ENCODE results near the gene PARP15. TPM values are rescaled to one million over a fixed set of nuclear protein-coding genes. Genes with fewer than 3 reads are reported as not detected.
A peak's percentile ranks its signal among the peaks of the same experiment; 100 is the strongest.
"Not testable (repeated sequence)": the region's sequence is repeated elsewhere in the genome, so short reads cannot be mapped to it uniquely, and the experiment has no call there.

PARP15 gene
- total RNA-seq, result 0.08 TPM in 1 of 2 replicates, not detected in the other
- not detected for polyA plus RNA-seq (2012)

DNA sequence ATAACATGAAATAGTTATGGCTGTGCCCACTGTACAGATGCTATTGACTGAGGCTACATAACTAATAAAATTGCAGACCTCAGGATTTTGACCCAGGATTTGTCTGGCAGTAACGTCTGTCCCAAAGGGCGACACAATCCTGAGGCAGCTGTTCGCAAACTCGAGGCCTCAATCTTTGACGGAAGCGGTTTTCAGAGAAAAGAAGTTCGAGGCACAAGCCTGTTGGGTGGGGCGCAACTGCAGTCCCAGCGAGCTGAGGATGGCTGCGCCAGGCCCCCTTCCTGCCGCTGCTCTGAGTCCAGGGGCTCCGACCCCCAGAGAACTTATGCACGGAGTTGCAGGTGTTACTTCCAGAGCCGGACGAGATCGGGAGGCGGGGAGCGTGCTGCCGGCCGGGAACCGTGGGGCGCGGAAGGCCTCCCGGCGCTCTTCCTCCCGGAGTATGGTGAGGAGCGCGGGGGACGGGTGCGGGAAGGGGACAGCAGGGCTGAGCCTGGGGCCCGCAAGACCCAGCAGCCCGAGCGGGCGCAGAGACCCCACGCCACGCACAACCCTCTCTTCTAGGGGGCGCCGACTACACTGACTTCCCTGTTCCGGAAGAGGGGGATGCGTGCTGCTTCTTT is at the start of gene PARP15:
Gene PARP15, plus strand, starts transcription at position 242 of the 623 bp plus-strand sequence. Its CDS starts 18 bp downstream, at position 260.
- DNase-seq (ENCODE audit: low read depth), result no peak

GRCh38 chr3:122530164-122530563 is 47.3 kb upstream of the PARP15 start:
- DNase-seq (ENCODE audit: low read depth), result no peak

DNA sequence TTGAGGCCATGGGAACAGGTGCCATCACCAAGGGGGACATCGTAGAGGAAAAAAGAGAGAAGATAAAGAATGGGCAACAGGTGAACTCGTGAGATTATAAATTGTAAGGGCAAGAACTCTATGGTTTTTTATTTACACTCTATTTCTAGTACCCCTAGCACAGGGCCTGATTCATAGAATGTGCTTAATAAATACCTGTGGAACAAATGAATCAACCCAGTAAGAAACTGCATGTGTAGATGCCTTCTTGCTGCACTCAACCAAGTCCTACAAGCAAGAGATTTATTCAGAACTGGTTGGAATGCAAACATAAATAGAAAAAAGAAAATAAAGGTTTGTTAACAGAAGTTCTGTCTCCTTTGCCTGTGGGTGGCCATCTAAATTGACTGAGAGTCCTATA is 44.0 kb upstream of the PARP15 start:
- DNase-seq (ENCODE audit: low read depth), result no peak

DNA sequence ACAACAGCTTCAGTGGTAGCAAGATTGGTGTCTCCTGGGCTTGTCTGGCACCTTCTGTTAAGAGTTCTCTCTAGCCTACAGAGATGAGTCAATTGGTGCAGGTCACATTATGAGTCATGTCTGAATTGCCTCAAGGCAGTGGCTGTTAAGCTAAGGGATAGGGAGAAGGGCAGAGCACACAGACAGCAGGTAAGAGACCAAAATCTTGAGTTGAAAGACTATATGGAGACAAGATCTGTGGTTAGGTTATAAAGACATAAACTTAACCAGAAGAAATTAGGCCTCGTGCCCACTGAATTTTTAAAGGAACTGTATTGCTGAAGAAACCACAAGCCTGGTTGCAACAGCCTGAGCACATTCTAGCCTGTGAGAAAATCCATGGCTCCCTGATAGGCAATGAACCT is 43.5 kb upstream of the PARP15 start:
- peak; percentile 43 for DNase-seq (ENCODE audit: low read depth)

- no peak for DNase-seq (ENCODE audit: low read depth)
Measured at GRCh38 chr3:122535964-122536631, 41.4 kb upstream of the PARP15 start.

GRCh38 chr3:122536632-122537001 is 40.8 kb upstream of the PARP15 start:
- DNase-seq (ENCODE audit: low read depth), result no peak

- no peak for DNase-seq (ENCODE audit: low read depth)
Measured at GRCh38 chr3:122538956-122539490, 38.4 kb upstream of the PARP15 start.

- DNase-seq (ENCODE audit: low read depth), result no peak
Measured at GRCh38 chr3:122546151-122546550, 31.3 kb upstream of the PARP15 start.

GRCh38 chr3:122548076-122548475 is 29.4 kb upstream of the PARP15 start:
- DNase-seq (ENCODE audit: low read depth), result peak; percentile 17

DNA sequence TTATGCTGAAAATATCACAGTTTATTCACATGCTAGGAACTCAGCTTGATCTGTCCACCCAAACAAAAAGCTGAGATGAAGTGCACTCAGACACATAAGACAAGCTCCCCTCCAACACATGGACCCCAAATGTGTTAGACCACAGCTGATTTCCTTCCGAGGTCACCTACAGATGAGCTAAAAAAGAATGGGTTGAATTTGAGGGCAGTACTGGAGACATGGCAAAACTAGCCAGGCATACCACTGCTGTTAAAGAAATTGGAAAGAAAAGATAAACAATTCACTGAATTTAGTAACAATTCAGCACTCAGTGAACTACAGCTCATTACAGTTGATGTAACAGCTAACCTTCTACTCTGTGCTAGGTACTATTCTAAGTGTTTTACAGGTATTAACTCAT is 28.8 kb upstream of the PARP15 start:
- DNase-seq (ENCODE audit: low read depth), result no peak

- DNase-seq (ENCODE audit: low read depth), result no peak
Measured at GRCh38 chr3:122553171-122553570, 24.3 kb upstream of the PARP15 start.

DNA sequence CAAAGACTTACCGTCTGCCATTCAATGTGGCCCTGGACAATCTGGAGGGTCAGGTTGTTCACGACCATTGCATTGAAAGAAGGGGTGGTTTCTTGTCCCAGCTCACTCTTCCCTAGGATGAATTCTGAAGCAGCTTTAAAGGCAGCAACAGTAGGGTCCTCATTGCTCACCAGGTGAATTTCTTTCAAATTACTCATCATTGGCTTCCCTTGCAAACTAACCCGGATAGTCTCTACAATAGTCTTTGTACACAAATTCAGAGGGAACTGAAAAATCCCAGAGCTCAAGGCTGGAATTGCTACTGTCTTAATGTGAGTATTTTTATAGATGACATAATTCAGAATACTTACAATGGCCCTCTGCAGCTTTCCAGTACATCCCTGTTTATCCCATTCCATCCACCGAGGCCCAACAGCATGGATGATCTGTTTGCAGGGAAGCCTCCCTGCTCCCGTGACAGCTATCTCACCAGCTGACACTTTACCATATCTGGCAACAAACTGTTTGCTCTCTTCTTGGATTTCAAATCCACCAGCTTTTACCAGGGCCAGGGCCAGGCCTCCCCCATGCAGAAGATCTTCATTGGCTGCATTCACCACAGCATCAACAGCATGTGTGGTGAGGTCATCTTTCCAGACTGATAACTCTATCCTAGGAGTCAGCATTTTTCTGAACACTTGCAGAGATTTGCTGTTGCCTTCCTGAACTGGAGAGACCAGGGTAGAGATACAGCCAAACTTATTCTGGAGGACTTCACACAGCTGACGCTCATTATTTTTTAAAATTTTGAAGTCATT is 22.0 kb upstream of the PARP15 start:
- peak; percentile 80 for DNase-seq (ENCODE audit: low read depth)

DNA sequence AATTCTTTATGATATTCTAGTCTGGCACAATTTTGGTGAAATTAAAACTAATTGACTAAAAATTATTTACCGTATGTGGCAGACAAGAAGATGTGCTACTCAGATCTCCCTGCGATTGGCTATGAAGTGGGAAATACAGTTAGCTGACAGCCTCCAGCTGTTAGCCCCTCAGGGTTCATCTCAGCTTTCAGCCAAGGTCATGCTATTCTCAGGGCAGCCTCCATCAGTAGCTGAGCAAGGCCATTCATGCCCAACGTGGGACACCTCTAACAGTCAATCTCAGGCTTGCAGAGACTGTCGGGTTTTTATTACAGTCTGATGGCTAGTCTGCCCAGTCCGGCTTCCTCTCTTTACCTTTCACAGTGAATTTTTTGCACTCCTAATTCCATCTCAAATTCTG is 20.1 kb upstream of the PARP15 start:
- DNase-seq (ENCODE audit: low read depth), result no peak

GRCh38 chr3:122558605-122559004 is 18.8 kb upstream of the PARP15 start:
- DNase-seq (ENCODE audit: low read depth), result no peak

DNA sequence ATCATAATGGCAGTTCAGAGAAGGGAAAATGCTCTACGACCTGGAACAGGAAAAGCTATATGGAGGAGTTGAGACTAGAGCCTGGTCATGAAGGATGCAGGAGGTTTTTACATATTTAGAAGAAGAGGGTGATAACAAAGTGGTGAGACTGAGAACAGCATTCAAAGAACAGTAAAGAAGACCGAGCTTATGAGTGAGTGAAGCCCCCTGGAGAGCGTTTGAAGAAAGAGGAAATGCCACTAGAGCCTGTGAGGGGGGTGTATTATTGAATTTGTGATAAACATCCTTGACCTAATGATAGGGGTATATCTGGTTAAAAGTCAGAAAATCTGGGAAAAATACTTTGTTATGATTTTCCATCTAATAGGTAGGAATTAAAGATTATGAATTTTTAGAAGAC is 17.5 kb upstream of the PARP15 start:
- no peak for DNase-seq (ENCODE audit: low read depth)

DNA sequence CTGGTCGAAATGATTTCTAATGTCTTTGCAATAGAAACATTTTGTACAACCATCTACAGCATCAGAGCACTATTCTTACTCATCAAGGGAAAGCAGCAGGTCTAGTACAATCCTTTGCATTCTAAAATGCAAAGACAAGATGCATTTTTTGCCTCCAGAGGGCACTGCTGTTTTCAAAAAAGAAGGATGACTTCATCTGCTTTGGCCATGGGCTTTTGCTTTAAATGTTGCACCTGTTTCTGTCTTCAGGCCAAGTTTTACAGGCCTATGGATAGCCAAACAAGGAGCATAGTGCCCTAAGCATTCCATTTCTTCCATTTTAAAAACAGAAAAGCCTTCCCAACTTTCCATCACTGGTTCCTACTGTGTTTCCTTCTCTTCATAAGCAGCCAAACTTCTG is 16.8 kb upstream of the PARP15 start:
- peak; percentile 81 for DNase-seq (ENCODE audit: low read depth)

DNA sequence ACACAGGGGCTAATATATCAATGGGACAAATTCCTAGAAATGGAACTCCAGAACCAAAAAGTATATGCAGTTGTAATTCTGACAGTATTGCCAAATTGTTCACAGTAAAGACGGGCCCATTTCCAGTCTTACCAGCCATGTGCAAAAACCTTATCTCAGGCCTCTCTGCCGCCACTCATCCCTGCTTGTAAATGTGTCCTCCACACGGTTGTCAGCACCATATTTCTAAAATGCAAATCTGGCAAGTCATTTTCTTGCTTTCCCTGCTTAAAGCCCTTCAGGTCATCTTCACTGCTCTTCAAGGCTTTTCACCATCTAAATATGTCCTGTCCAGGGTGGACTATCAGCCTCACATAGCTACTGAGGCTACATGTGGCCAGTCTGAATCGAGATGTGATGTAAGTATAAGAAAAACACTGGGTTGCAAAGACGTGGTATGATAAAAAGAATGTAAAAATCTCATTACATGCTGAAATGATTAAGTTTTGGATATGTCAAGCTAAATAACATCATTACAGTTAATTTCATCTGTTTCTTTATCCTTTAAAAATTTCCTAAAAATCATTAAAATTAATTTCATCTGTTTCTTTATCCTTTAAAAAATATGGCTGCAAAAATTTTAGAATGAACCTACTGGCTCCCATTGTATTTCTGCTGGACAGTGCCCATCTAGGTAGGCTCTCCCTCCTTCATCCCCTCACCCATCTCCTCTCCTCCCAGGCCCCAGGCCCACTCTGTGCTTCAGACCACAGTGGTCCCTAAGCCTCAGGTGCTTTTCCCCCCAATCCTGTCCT is 14.3 kb upstream of the PARP15 start:
- DNase-seq (ENCODE audit: low read depth), result no peak

GRCh38 chr3:122563717-122564025 is 13.8 kb upstream of the PARP15 start:
- peak; percentile 22 for DNase-seq (ENCODE audit: low read depth)

- DNase-seq (ENCODE audit: low read depth), result peak; percentile 82
Measured at GRCh38 chr3:122564155-122564912, 13.1 kb upstream of the PARP15 start, which contains the start of the genes DTX3L and PARP9. Gene DTX3L, plus strand, starts transcription at chr3:122564338. Its CDS starts 89 bp downstream, at chr3:122564427. Gene PARP9, minus strand, starts transcription at chr3:122564300. Its CDS starts 4,680 bp downstream, at chr3:122559620.

- not testable (repeated sequence) for DNase-seq (ENCODE audit: low read depth)
Measured at GRCh38 chr3:122568131-122568530, 9.3 kb upstream of the PARP15 start.

Measured in myocyte (in vitro differentiated cells).